ENCODE data around the gene SARNP.
"Not testable (repeated sequence)": the region's sequence is repeated elsewhere in the genome, so short reads cannot be mapped to it uniquely, and the experiment has no call there.

Gene SARNP

DNA sequence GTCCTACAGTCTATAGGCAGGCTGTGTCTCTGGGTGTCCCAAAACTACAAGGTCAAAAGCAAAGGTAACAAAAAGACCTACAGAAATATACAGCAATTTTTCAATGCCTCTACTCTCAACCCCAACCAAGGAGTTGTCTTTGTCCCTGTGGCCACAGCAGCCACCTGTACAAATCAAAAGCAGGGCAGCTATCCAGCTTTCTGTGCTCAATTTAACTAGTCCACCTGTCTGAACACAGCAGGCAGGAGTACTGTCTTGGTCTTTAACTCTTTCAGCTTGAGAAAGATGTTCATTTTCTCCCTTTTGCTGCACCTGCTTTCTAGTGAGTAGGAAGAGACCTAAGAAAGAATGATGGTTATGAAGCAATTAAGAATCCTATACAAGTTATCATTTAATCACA lies 54.9 kb downstream of the SARNP start:
- Histone ChIP-seq H3K36me3 (ENCODE audit: control insufficient read depth in 1 of 2, insufficient read depth in 2 of 2, low read depth in 1 of 2, low read length in 2 of 2) (peaks cover 44 to 77% of the 10 kb centered on the region in 2 experiments), H3K4me1 (ENCODE audit: control insufficient read depth, insufficient read depth, low read depth, low read length) (peaks cover 2% of the 10 kb centered on the region), H2BK12ac (ENCODE audit: low read length in 2 of 2) (no peak overlapping the region), H3K18ac (ENCODE audit: low read depth in 1 of 2, low read length in 2 of 2) (no peak overlapping the region), H3K23ac (ENCODE audit: low read length in 2 of 2) (no peak overlapping the region), H4K8ac (ENCODE audit: low read length) (no peak overlapping the region), H2AK5ac (ENCODE audit: low read length, severe bottlenecking) (no peak overlapping the region), H3K79me1 (replicated peaks; ENCODE audit: low read length, poor library complexity, severe bottlenecking) (peaks cover 23% of the 10 kb centered on the region), H2BK15ac (ENCODE audit: low read depth, poor library complexity, severe bottlenecking) (no peak overlapping the region), H3K4ac (ENCODE audit: low read depth in 1 of 2, low read length in 2 of 2) (no peak overlapping the region), H3K9ac (ENCODE audit: low read length) (no peak overlapping the region), H3K27ac (ENCODE audit: low read length, poor library complexity, severe bottlenecking) (no peak overlapping the region), H3K14ac (ENCODE audit: low read length in 2 of 2) (no peak overlapping the region), H3K27me3 (ENCODE audit: control insufficient read depth in 1 of 2, insufficient read depth in 1 of 2, low read length in 2 of 2) (no peaks in the 10 kb centered on the region), H4K91ac (ENCODE audit: low read length) (no peak overlapping the region), H3K4me3 (ENCODE audit: insufficient read depth in 1 of 2, low read depth in 1 of 2, low read length in 2 of 2) (no peak overlapping the region), H3K9me3 (ENCODE audit: control insufficient read depth, low read length) (no peaks in the 10 kb centered on the region), H2AFZ (ENCODE audit: low read depth, low read length) (no peak overlapping the region), H3K4me2 (ENCODE audit: low read length, poor library complexity, severe bottlenecking) (no peak overlapping the region), H2BK5ac (ENCODE audit: low read depth, low read length, poor library complexity, severe bottlenecking) (no peak overlapping the region), H2BK120ac (ENCODE audit: low read depth, low read length) (no peak overlapping the region)
- no peak for DNase-seq

GRCh38 chr12:55760663-55761062 lies 56.9 kb downstream of the SARNP start:
- H2AFZ ChIP-seq (ENCODE audit: low read depth, low read length): no peak overlapping the region

DNA sequence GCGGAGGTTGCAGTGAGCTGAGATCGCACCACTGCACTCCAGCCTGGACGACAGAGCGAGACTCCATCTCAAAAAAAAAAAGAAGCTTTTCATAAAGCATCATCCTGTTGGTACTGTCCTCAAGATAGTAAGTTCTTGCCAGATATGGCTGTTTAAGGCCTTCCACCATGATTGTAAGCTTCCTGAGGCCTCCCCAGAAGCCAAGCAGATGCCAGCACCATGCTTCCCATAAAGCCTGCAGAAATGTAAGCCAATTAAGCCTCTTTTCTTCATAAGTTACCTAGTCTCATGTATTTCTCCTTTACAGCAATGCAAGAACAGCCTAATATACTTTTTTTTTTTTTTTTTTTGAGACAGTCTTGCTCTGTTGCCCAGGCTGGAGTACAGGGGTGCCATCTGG lies 58.9 kb downstream of the SARNP start:
- H3K18ac ChIP-seq (ENCODE audit: low read depth in 1 of 2, low read length in 2 of 2); H3K4ac ChIP-seq (ENCODE audit: low read depth in 1 of 2, low read length in 2 of 2); DNase-seq; H3K14ac ChIP-seq (ENCODE audit: low read length in 2 of 2); H3K4me3 ChIP-seq (ENCODE audit: insufficient read depth in 1 of 2, low read depth in 1 of 2, low read length in 2 of 2); H2BK120ac ChIP-seq (ENCODE audit: low read depth, low read length); H4K8ac ChIP-seq (ENCODE audit: low read length); H4K91ac ChIP-seq (ENCODE audit: low read length); H3K9me3 ChIP-seq (ENCODE audit: control insufficient read depth, low read length); H3K27me3 ChIP-seq (ENCODE audit: control insufficient read depth in 1 of 2, insufficient read depth in 1 of 2, low read length in 2 of 2); H2AK5ac ChIP-seq (ENCODE audit: low read length, severe bottlenecking); H3K4me1 ChIP-seq (ENCODE audit: control insufficient read depth, insufficient read depth, low read depth, low read length); H3K23ac ChIP-seq (ENCODE audit: low read length in 2 of 2); H2BK12ac ChIP-seq (ENCODE audit: low read length in 2 of 2); H2BK5ac ChIP-seq (ENCODE audit: low read depth, low read length, poor library complexity, severe bottlenecking); H2AFZ ChIP-seq (ENCODE audit: low read depth, low read length); H3K27ac ChIP-seq (ENCODE audit: low read length, poor library complexity, severe bottlenecking); H3K4me2 ChIP-seq (ENCODE audit: low read length, poor library complexity, severe bottlenecking); H2BK15ac ChIP-seq (ENCODE audit: low read depth, poor library complexity, severe bottlenecking); H3K9ac ChIP-seq (ENCODE audit: low read length): not testable (repeated sequence)
- Histone ChIP-seq H3K79me1 (replicated peaks; ENCODE audit: low read length, poor library complexity, severe bottlenecking) (peaks cover 15% of the 10 kb centered on the region), H3K36me3 (ENCODE audit: control insufficient read depth in 1 of 2, insufficient read depth in 2 of 2, low read depth in 1 of 2, low read length in 2 of 2) (peaks cover 36 to 91% of the 10 kb centered on the region in 2 experiments)
- 98% methylated on average over 4 of the region's 4 CpGs for WGBS

More at GRCh38 chr12:55760663-55761062, 56.9 kb downstream of the SARNP start:
- no peak overlapping the region for H2BK12ac ChIP-seq (ENCODE audit: low read length in 2 of 2)
- no peak for DNase-seq
- H3K27ac ChIP-seq (ENCODE audit: low read length, poor library complexity, severe bottlenecking): no peak overlapping the region
- H3K79me1 ChIP-seq (replicated peaks; ENCODE audit: low read length, poor library complexity, severe bottlenecking): peaks cover 16% of the 10 kb centered on the region
- no peak overlapping the region for H3K18ac ChIP-seq (ENCODE audit: low read depth in 1 of 2, low read length in 2 of 2)
- no peak overlapping the region for H3K4me3 ChIP-seq (ENCODE audit: insufficient read depth in 1 of 2, low read depth in 1 of 2, low read length in 2 of 2)
- no peak overlapping the region for H3K14ac ChIP-seq (ENCODE audit: low read length in 2 of 2)
- H3K4ac ChIP-seq (ENCODE audit: low read depth in 1 of 2, low read length in 2 of 2): no peak overlapping the region
- peaks cover 36 to 82% of the 10 kb centered on the region in 2 experiments for H3K36me3 ChIP-seq (ENCODE audit: control insufficient read depth in 1 of 2, insufficient read depth in 2 of 2, low read depth in 1 of 2, low read length in 2 of 2)
- no peak overlapping the region for H3K23ac ChIP-seq (ENCODE audit: low read length in 2 of 2)
- H2AK5ac ChIP-seq (ENCODE audit: low read length, severe bottlenecking): no peak overlapping the region
- no peak overlapping the region for H2BK5ac ChIP-seq (ENCODE audit: low read depth, low read length, poor library complexity, severe bottlenecking)
- no peak overlapping the region for H2BK15ac ChIP-seq (ENCODE audit: low read depth, poor library complexity, severe bottlenecking)
- WGBS: 100% methylated on average over 6 of the region's 6 CpGs
- H3K4me1 ChIP-seq (ENCODE audit: control insufficient read depth, insufficient read depth, low read depth, low read length): no peaks in the 10 kb centered on the region
- no peaks in the 10 kb centered on the region for H3K9me3 ChIP-seq (ENCODE audit: control insufficient read depth, low read length)
- no peak overlapping the region for H2BK120ac ChIP-seq (ENCODE audit: low read depth, low read length)
- H3K9ac ChIP-seq (ENCODE audit: low read length): no peak overlapping the region
- no peak overlapping the region for H4K91ac ChIP-seq (ENCODE audit: low read length)
- no peak overlapping the region for H3K4me2 ChIP-seq (ENCODE audit: low read length, poor library complexity, severe bottlenecking)
- no peaks in the 10 kb centered on the region for H3K27me3 ChIP-seq (ENCODE audit: control insufficient read depth in 1 of 2, insufficient read depth in 1 of 2, low read length in 2 of 2)
- H4K8ac ChIP-seq (ENCODE audit: low read length): no peak overlapping the region

- H3K79me1 ChIP-seq (replicated peaks; ENCODE audit: low read length, poor library complexity, severe bottlenecking): peaks cover 14% of the 10 kb centered on the region
- H2BK120ac ChIP-seq (ENCODE audit: low read depth, low read length): no peak overlapping the region
- H4K91ac ChIP-seq (ENCODE audit: low read length): no peak overlapping the region
- H3K36me3 ChIP-seq (ENCODE audit: control insufficient read depth in 1 of 2, insufficient read depth in 2 of 2, low read depth in 1 of 2, low read length in 2 of 2): peaks cover 35 to 92% of the 10 kb centered on the region in 2 experiments
- no peaks in the 10 kb centered on the region for H3K27me3 ChIP-seq (ENCODE audit: control insufficient read depth in 1 of 2, insufficient read depth in 1 of 2, low read length in 2 of 2)
- no peak overlapping the region for H2AK5ac ChIP-seq (ENCODE audit: low read length, severe bottlenecking)
- H4K8ac ChIP-seq (ENCODE audit: low read length): no peak overlapping the region
- no peak overlapping the region for H2BK12ac ChIP-seq (ENCODE audit: low read length in 2 of 2)
- no peak overlapping the region for H2BK15ac ChIP-seq (ENCODE audit: low read depth, poor library complexity, severe bottlenecking)
- DNase-seq: no peak
- WGBS: 86% methylated on average over 2 of the region's 2 CpGs
- no peaks in the 10 kb centered on the region for H3K9me3 ChIP-seq (ENCODE audit: control insufficient read depth, low read length)
- H3K4me3 ChIP-seq (ENCODE audit: insufficient read depth in 1 of 2, low read depth in 1 of 2, low read length in 2 of 2): no peak overlapping the region
- no peak overlapping the region for H3K9ac ChIP-seq (ENCODE audit: low read length)
- no peak overlapping the region for H3K14ac ChIP-seq (ENCODE audit: low read length in 2 of 2)
- H2AFZ ChIP-seq (ENCODE audit: low read depth, low read length): no peak overlapping the region
- no peak overlapping the region for H3K4me2 ChIP-seq (ENCODE audit: low read length, poor library complexity, severe bottlenecking)
- no peak overlapping the region for H3K4ac ChIP-seq (ENCODE audit: low read depth in 1 of 2, low read length in 2 of 2)
- H3K4me1 ChIP-seq (ENCODE audit: control insufficient read depth, insufficient read depth, low read depth, low read length): no peaks in the 10 kb centered on the region
- H3K18ac ChIP-seq (ENCODE audit: low read depth in 1 of 2, low read length in 2 of 2): no peak overlapping the region
- H2BK5ac ChIP-seq (ENCODE audit: low read depth, low read length, poor library complexity, severe bottlenecking): no peak overlapping the region
- H3K23ac ChIP-seq (ENCODE audit: low read length in 2 of 2): no peak overlapping the region
- H3K27ac ChIP-seq (ENCODE audit: low read length, poor library complexity, severe bottlenecking): no peak overlapping the region
Observed at GRCh38 chr12:55757701-55758100, 59.8 kb downstream of the SARNP start.

Measured in mesenchymal stem cell (in vitro differentiated cells and primary cell).